Loucy (cell line): ENCODE results near the gene ADCY9.

Source experiments
- EZH2phosphoT487 ChIP-seq: fragments of 200-600 bp; IDR thresholded peaks from 2 replicates; pipeline ENCODE4 v1.6.1; 2018; ENCODE audit warnings: antibody characterized with exemption, mild to moderate bottlenecking, moderate library complexity, borderline replicate concordance
- TF ChIP-seq, protein P1 (sequence below): fragments of 200-600 bp; sonication (generic); conservative IDR thresholded peaks from 2 replicates; pipeline ENCODE4 v1.5.1; 2014; ENCODE audit warnings: mild to moderate bottlenecking, antibody characterized with exemption, low read length

DNA sequence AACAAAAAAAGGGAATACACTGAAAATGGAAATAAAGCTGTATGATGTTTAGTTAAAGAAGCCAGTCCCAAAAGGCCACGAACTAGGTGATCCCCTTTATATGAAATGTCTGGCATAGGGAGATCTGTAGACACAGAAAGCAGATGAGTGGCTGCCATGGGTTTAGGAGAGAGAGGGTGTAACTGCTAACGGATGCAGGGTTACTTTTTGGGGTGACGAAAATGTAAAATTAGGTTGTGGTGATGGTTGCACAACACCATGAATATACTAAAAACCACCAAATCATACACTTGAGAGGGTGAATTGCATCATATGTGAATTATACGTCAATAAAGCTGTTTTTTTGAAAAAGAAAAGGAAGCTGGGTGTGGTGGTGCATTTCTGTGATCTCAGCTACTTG lies 99.6 kb downstream of the ADCY9 start:
- TF ChIP-seq, protein P1, sequence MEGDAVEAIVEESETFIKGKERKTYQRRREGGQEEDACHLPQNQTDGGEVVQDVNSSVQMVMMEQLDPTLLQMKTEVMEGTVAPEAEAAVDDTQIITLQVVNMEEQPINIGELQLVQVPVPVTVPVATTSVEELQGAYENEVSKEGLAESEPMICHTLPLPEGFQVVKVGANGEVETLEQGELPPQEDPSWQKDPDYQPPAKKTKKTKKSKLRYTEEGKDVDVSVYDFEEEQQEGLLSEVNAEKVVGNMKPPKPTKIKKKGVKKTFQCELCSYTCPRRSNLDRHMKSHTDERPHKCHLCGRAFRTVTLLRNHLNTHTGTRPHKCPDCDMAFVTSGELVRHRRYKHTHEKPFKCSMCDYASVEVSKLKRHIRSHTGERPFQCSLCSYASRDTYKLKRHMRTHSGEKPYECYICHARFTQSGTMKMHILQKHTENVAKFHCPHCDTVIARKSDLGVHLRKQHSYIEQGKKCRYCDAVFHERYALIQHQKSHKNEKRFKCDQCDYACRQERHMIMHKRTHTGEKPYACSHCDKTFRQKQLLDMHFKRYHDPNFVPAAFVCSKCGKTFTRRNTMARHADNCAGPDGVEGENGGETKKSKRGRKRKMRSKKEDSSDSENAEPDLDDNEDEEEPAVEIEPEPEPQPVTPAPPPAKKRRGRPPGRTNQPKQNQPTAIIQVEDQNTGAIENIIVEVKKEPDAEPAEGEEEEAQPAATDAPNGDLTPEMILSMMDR, result no peak
- no peak for TF ChIP-seq EZH2phosphoT487
